ENCODE results near the gene PROZ. TPM values are rescaled to one million over a fixed set of nuclear protein-coding genes. Genes with fewer than 3 reads are reported as not detected.

PROZ gene
- total RNA-seq, 2 experiments from 2014 or later, result not detected

Other genes starting within 250 kb of the PROZ start
- 1 to 10 TPM; 7.6 to 8.9 TPM for gene MCF2L, start 189.4 kb upstream of the PROZ start, total RNA-seq
- under 1 TPM; 0.20 to 0.45 TPM for gene F7, start 52.9 kb upstream of the PROZ start, total RNA-seq
- gene F10, start 35.8 kb upstream of the PROZ start, total RNA-seq, result not detected
- 10 to 100 TPM; 75.8 to 79.0 TPM for gene PCID2, start 50.0 kb downstream of the PROZ start, total RNA-seq
- 10 to 100 TPM; 81.5 to 81.7 TPM for gene CUL4A, start 51.0 kb downstream of the PROZ start, total RNA-seq
- gene LAMP1, start 138.6 kb downstream of the PROZ start, total RNA-seq, result 10 to 100 TPM; 37.0 to 42.6 TPM
- not detected for gene GRTP1, start 205.5 kb downstream of the PROZ start, total RNA-seq

Data from activated CD8-positive, alpha-beta T cell treated with anti-CD3 and anti-CD28 coated beads for 36 hours (primary cell).